Measurements from ENCODE around the gene DIS3L2.
A peak's percentile ranks its signal among the peaks of the same experiment; 100 is the strongest.

Gene DIS3L2
- total RNA-seq = 35.6 to 80.5 (median 41.2) reads per million in 3 experiments

DNA sequence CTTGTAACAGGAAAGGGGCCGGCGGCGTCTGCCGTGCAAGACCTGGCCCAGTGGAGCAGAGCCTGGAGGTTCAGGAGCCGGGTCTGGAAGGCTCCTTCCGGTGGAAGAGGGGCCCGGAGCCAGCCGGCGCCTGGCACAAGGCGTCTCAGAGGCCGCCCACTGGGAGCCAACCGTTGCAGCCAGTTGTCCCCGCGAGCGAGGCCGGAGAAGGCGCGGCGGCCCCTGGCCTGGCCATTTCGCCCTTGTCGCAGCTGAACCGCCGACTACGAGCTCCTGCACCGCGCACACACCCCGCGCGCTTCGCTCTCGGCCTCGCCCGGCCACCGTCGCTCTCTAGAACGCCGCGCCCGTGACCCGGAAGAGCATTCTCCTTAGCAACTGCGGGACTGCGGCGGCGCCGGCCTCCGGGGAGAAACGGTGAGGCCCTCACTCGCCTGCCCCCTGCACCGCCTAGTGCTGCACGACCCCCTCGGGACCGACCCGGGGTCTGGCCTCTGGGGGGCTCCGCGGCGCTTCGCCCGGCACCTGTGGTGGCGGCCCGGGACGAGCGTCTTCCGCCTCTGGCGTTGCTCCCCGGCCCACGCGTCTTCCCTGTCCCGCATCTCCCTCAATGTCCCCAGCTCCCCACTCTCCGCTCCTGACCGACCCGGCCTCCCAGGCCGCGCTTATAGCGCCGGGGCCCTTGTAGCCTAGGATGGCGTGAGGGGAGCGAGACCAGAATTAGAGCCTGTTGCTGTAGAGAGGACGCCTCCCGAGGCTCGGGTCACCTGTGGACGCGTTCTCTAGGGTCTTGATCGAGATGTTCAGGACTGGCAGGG is at the start of gene DIS3L2:
TSS of gene DIS3L2 (plus strand) at position 365 of the 818 bp plus-strand sequence. CDS start 53,215 bp downstream, outside the sequence.
- DNase-seq = peak; percentile 77

- no peak for DNase-seq
Measured at GRCh38 chr2:231914077-231914690, 47.3 kb upstream of the DIS3L2 start.

DNA sequence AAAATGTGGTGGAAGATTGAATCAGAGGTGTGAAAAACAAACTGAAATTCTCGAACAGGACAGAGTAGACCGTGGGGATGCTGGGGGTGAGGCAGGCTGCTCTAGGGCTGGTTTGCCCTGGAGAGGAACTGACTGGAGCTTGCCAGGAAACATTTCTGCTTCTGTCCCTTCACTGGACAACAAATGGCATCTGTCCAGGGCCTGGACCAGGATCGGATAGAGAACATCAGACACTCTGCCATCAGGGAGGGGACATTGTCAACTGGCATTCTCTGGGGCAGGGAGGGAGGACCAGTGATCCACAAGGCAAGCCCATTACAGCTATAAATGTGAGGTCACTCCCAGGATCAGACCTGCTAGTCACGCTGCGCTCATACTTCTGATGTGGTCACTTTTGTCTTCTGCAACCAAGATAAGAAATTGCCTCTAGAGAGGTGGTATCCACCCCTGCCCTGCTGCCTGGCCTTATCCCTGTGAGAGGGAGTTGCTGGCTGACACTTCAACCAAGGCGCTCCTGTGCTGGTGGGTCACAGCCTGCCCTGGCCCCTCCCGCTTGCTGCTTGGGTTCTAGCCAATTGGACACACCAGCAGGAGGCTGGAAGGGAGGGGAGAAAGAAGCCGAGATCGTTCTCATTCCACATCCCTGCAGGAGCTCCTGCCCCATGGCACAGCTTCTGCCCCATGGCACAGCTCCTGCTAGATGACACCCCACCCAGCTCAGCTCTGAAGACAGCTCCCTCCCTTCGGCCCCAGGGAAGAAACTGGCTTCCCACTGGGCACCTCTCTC is 44.0 kb upstream of the DIS3L2 start:
- DNase-seq = no peak

GRCh38 chr2:231918501-231919330 is 42.8 kb upstream of the DIS3L2 start:
- no peak for DNase-seq

GRCh38 chr2:231919341-231920035 is 42.0 kb upstream of the DIS3L2 start:
- DNase-seq = no peak

DNA sequence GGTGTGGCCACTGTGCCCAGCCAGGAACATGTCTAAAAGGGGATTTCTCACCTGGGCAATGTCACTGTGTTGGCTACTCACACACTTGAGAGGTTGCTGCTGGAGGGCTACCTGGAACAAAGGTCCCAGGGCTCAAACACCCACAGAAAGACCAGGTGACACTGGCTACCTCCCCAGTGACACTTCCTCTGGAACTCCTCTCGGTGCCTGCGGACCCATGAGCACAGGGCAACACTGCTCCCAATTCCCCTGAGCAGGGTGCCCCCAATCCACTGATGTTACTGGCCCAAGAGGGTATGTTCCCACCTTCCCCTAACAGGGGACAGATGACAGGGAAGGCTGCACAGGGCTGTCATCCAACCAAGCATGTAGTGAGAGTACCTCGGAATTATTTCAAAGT is 41.1 kb upstream of the DIS3L2 start:
- no peak for DNase-seq

GRCh38 chr2:231920795-231921194 is 40.7 kb upstream of the DIS3L2 start:
- no peak for DNase-seq

- no peak for DNase-seq
Measured at GRCh38 chr2:231922311-231923009, 39.1 kb upstream of the DIS3L2 start.

DNA sequence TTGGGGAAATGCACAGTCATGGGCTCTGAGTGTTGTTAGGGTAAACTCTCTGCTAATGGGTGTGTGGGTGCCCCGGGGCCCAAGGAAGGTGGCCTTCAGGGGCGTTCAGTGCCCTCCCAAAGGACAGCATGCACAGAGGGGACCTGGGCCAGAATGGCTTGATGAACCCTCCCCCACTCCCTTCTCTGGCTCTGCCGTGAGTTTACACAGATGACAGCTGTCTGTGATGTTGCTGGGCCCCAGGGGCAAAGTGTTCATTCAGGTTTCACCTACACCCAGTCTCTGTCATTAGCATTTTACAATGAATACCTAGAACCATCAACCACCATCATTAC is 38.5 kb upstream of the DIS3L2 start:
- DNase-seq = no peak

DNA sequence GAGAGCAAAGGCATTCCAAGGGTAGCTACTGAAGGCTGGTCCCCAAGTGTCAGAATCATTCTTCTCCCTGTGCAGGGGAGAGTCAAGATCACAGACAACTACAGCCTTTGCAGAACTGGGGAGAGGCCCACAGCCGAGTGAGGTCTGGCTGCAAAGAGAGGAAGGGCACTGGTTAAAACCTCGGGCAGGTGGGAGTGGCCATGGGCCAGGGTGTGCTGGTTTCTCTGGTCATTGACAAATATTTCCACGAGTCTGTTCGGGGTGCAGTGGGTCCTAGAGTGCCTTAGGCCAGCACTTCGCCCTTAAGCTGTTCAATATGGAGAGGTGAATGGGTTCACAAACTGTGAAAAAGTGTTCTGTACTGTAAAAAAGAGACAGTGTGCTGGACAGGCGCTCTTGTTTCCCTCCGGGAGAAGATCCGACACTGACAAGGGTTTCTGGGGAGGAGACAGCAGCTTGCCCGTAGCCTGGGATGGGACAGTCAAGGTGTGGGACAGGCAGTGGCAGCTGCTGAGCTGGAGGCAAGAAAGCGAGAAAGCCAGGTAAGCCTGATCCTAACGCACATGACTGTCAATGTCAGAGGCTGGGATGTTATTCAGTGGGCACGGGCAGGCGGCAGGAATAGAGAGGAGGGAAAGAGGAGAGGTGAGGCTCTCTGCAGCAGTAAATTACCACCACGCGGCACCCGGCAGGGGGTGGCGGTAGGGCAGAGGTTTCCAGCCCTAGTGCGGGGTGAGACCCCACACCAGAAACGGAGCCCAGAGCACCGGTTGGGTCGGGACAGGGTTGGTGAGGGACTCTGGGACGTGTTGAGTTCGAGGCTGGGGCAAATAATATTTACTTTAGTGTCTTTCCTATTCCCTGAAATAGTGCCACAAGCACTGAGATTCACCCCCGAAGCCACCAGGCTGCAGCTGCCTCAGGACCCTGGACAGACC is 37.3 kb upstream of the DIS3L2 start:
- DNase-seq = no peak

DNA sequence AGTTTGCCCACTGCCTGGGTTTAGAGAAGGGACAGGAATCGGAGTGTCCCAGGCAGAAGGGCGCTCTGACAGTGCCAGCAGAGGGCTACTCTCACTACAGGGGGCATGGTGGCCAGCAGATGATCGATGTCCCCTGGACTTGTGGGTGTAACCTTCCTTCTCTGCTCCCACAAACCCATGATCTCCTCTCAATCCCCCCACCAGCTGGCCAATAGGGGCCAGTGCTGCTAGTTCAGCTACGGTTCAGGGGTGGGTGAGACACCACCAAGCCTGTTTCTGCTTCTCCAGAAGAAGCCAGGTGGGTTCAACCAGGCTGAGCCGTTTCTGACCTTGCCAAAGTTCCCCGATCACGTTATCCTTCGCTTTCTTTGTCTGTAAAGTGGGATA is 36.6 kb upstream of the DIS3L2 start:
- no peak for DNase-seq

GRCh38 chr2:231925303-231926179 is 36.0 kb upstream of the DIS3L2 start:
- peak; percentile 47 for DNase-seq

GRCh38 chr2:231926180-231926741 is 35.3 kb upstream of the DIS3L2 start, which contains the start of gene NPPC:
TSS of gene NPPC (minus strand) at chr2:231926396. CDS start at chr2:231926249, 147 bp downstream.
- peak; percentile 15 for DNase-seq

DNA sequence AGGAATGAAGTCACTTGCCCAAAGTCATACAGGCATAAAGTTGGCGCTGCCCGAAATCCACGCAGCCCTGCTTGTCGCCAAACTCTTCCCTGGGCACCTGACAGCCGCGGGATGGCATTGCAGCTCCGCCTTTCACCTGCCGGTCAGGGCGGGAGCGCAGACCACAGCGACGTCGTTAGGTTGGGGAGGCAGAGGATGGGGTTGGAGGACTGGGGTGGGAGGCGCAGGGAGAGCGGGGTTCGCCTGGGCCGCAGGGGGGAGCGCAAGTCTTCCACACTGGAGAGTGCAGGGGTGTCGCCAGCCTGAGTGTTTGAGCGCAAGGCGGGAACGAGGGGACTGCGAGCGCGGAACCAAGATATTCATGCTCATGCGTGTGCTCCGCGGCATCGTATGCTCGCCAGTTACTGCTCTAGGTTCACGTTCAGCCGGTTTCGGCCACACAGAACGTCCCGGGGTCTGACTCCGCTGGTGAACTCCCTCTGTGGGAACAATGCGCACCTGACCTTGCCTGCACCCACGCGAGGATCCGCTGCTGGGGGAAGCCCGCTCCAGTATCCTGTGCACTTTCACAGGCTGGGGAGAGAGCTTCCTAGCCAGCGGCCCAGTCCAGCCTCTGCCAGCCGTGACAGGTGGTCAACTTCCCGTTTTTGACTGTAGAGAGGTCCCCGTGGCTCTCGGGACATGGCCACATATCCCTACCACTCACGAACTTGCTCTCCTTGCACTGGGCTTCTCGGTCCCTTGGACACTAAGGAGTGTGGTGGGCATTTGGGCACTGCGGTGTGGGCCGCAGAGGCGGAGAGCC is 34.5 kb upstream of the DIS3L2 start:
- no peak for DNase-seq

GRCh38 chr2:231927566-231927890 is 34.0 kb upstream of the DIS3L2 start:
- DNase-seq = no peak

DNA sequence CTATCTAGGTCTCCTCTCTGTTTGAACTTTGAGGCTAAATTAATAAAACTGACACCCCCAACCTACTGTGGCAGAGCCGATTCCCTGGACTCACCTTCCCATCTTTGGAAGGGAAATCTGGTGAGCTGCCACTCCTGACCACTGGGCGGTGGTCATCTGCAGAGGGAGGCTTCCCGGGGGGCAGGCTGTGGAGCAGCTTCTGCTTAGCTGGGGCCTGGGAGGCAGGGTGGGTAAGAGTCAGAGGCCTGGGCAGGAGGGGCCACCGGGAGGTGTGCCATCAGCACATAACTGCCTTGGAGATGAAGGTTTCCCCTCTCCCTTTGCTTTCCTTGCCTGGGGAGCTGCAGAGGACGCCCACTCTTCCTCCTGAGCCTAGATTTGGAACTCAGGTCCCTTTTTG is 33.0 kb upstream of the DIS3L2 start:
- DNase-seq = no peak

GRCh38 chr2:231928901-231929725 is 32.4 kb upstream of the DIS3L2 start:
- no peak for DNase-seq
